GM21737 (cell line): ENCODE results near the gene WDR81.
"Not testable (repeated sequence)": the region's sequence is repeated elsewhere in the genome, so short reads cannot be mapped to it uniquely, and the experiment has no call there.

ENCODE experiments used
- ATAC-seq: cut with Tn5 transposase; IDR thresholded peaks from one replicate; pipeline ENCODE4 v1.9.1; 2021; ENCODE audit warnings: mild to moderate bottlenecking, moderate library complexity; ENCODE audit not compliant: unreplicated experiment

WDR81 gene

GRCh38 chr17:1724351-1724868, at the start of gene WDR81:
TSS of gene WDR81 (plus strand) at chr17:1724704. CDS start at chr17:1724960, 256 bp downstream.
- peak; percentile 54 for ATAC-seq

- no peak for ATAC-seq
Observed at GRCh38 chr17:1676401-1676800, 48.1 kb upstream of the WDR81 start.

GRCh38 chr17:1683459-1683858, 41.0 kb upstream of the WDR81 start:
- ATAC-seq: no peak

GRCh38 chr17:1684378-1685189, 39.9 kb upstream of the WDR81 start, which contains the start of gene PRPF8:
TSS of gene PRPF8 (minus strand) at chr17:1684867. CDS start at chr17:1684571, 296 bp downstream.
- ATAC-seq: peak; percentile 96

- no peak for ATAC-seq
Observed at GRCh38 chr17:1686086-1686485, 38.4 kb upstream of the WDR81 start.

DNA sequence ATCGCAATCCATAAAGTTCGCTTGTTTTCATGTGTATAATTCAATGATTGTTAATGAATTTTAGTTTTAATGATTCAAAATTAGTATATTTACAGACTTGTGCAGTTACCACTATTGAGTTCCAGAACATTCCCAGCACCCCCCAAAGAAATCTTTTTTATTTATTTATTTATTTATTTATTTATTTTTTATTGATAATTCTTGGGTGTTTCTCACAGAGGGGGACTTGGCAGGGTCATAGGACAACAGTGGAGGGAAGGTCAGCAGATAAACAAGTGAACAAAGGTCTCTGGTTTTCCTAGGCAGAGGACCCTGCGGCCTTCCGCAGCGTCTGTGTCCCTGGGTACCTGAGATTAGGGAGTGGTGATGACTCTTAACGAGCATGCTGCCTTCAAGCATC, 36.1 kb upstream of the WDR81 start:
- ATAC-seq: not testable (repeated sequence)

- no peak for ATAC-seq
Observed at GRCh38 chr17:1690544-1691221, 33.8 kb upstream of the WDR81 start.

DNA sequence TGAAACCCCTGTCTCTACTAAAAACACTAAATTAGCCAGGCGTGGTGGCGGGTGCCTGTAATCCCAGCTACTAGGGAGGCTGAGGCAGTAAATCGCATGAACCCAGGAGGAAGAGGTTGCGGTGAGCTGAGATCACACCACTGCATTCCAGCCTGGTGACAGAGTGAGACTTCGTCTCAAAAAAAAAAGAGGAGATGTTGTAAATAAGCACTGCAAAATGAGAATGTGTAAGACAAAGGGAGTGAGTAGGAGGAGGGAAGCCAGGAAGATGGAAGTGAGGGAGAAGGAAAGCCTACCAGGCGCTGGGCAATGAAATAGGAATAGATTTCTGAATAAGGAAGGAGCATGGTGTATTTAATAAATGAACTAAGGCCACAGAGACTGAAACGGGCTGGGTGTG, 31.2 kb upstream of the WDR81 start:
- ATAC-seq: no peak

DNA sequence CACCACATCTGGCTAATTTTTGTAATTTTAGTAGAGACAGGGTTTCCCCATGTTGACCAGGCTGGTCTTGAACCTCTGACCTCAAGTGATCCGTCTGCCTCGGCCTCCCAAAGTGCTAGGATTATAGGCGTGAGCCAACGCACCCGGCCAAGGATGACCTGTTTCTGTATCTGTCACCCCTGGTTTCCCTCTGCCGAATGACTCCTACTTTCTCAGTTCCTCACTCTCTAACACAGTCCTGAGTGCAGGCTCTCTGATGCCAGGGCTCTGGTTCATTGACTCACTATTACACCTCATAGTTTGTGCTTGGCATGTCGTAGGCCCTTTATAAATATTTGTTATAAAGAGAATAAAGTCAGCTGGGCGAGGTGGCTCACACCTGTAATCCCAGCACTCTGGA, 29.1 kb upstream of the WDR81 start:
- ATAC-seq: no peak

GRCh38 chr17:1697681-1698080, 26.8 kb upstream of the WDR81 start:
- ATAC-seq: no peak

- not testable (repeated sequence) for ATAC-seq
Observed at GRCh38 chr17:1699891-1700290, 24.6 kb upstream of the WDR81 start.

DNA sequence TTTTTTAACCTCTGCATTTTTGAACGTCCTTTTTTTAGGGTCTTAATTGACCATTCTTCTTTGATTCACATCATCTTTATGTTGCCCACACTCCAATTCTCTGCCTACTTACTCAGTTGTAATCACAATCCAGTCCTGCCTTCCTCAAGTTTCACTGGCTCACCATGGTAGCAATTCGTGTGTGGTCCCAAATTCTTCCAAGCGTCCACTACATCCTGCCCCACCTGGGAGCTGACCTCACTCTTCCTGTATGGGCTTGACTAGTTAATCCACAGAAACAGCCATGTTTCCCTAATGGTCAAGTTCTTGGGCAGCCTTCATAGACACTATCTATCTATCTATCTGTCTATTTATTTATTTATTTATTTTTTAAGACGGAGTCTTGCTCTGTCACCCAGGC, 21.4 kb upstream of the WDR81 start:
- ATAC-seq: no peak

- ATAC-seq: no peak
Observed at GRCh38 chr17:1705004-1705403, 19.5 kb upstream of the WDR81 start.

GRCh38 chr17:1707107-1707506, 17.4 kb upstream of the WDR81 start:
- ATAC-seq: no peak

DNA sequence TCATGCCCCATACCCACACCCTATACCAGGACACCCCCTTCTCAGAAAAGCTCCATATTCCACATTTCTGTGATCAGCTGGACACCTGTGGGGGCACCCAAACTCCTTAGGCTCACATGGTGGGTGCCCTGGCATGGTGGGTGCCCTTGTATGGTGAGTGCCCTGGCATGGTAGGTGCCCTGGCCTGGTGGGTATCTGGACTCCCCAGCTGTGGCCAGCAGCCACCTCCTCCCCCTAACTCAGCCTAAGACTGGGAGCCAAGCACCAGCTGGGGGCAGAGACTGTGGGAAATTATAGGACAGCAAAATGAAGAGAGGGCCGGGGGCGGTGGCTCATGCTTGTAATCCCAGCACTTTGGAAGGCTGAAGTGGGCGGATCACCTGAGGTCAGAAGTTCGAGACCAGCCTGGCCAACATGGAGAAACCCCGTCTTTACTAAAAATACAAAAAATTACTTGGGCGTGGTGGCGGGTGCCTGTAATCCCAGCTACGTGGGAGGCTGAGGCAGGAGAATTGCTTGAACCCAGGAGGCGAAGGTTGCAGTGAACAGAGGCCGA, 15.6 kb upstream of the WDR81 start:
- not testable (repeated sequence) for ATAC-seq

- ATAC-seq: no peak
Observed at GRCh38 chr17:1709403-1709951, 15.0 kb upstream of the WDR81 start.

- ATAC-seq: no peak
Observed at GRCh38 chr17:1709971-1710806, 14.3 kb upstream of the WDR81 start, which contains the start of gene TLCD2. TSS of gene TLCD2 (minus strand) at chr17:1710377. CDS start at chr17:1710242, 135 bp downstream.

DNA sequence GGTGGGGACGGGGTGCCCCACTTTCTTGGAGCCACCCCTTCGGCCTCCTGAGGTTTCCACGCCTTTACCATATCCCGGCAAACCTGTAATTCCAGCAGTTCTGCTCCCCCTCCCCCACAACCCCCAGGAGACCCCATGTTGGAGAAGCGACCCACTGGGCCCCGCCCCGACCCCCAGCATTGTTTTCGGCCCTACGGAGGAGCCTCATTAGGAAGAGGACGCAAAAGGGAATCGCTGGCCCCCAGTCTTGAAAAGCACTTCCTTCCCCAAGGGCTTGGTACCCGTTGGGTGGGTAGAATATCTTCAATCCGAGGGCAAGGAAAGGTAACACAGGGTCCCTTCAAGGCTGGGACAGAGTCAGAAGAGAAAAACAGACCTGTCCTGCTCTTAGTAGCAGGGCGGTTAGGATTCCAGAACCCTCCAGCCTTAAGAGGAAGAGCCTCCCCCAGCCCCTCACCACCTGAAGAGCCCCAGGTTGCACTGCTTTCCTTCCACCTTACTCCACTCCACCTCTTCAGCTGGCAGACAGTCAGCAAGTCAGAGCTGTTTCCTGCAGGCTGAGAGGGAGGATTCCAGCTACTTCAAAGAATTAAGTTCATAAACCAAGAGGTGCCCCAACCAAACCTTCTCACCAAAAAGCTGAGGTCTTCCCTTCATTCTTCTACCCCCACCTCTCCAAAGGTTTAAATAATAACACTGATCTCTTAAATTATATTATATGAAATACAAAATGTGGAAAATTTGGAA, 13.5 kb upstream of the WDR81 start:
- ATAC-seq: no peak

GRCh38 chr17:1711804-1712203, 12.7 kb upstream of the WDR81 start:
- ATAC-seq: no peak

DNA sequence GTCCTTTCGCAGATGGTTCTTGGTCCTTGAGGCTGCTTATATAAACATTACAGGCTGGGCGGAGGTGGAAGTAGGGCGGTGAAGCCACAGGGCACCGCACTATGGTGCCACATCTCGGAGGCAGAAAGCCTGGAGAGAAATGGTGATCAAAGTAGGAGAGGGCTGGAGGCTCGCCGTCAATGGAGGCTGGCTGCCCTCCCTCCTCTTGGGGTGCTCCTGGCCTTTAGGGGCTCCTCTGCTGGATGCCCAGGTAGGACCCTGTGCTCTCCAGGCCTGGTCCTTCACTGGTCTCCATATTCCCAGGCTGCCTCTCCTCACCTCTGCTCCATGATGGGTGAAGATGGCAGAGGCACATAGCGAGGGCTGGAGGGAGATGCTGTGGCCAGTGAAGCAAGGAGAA, 12.2 kb upstream of the WDR81 start:
- ATAC-seq: no peak
